Keratinocyte (primary cell): ENCODE results near the gene AOAH. TPM values are rescaled to one million over a fixed set of nuclear protein-coding genes. Genes with fewer than 3 reads are reported as not detected.

ENCODE experiments used
- DNase-seq: peaks from one replicate; pipeline ENCODE4 v3.0.0-alpha.2; 2011; ENCODE audit warnings: low read depth, missing footprints, low spot score
- FAIRE-seq: peaks from 2 replicates; lab custom pipeline; 2011; peaks lifted over from hg19 to GRCh38; lab: Jason Lieb, UNC
- H2AFZ ChIP-seq: 2 replicates; pipeline ENCODE4 v1.6.0; 2012; ENCODE audit warnings: low read length, control low read depth, inconsistent platforms; ENCODE audit not compliant: control insufficient read depth
- H3K27ac ChIP-seq: 2 replicates; pipeline ENCODE4 v1.5.1; 2011; ENCODE audit warnings: low read length; ENCODE audit not compliant: control insufficient read depth, insufficient read depth
- H3K27me3 ChIP-seq: 3 replicates; pipeline ENCODE4 v1.6.0; 2011; ENCODE audit warnings: low read length; ENCODE audit not compliant: control insufficient read depth, insufficient read depth; ENCODE audit errors: extremely low read depth
- H3K36me3 ChIP-seq, 2 experiments: 2 replicates in 1 of 2; 3 replicates in 1 of 2; pipeline ENCODE4 v1.5.1; 2011; ENCODE audit warnings: low read length in 2 of 2, mild to moderate bottlenecking in 1 of 2; ENCODE audit not compliant: control insufficient read depth in 2 of 2, insufficient read depth in 2 of 2; ENCODE audit errors: extremely low read depth in 1 of 2
- H3K4me1 ChIP-seq: 3 replicates; pipeline ENCODE4 v1.5.1; 2011; ENCODE audit warnings: low read length; ENCODE audit not compliant: control insufficient read depth, insufficient read depth; ENCODE audit errors: extremely low read depth
- H3K4me2 ChIP-seq: 3 replicates; pipeline ENCODE4 v1.6.0; 2011; ENCODE audit warnings: low read depth, low read length; ENCODE audit not compliant: control insufficient read depth, insufficient read depth; ENCODE audit errors: extremely low read depth
- H3K4me3 ChIP-seq, 3 experiments: fragments of 200-600 bp in 1 of 3; sonication (generic) in 1 of 3; 2 replicates in 2 of 3; 3 replicates in 1 of 3; pipeline ENCODE4 v1.5.1; 2011 to 2016; ENCODE audit warnings: low read length in 3 of 3, mild to moderate bottlenecking in 3 of 3, control low read depth in 2 of 3, inconsistent platforms in 1 of 3, low read depth in 1 of 3, mixed read lengths in 1 of 3, mixed run types in 1 of 3, moderate library complexity in 1 of 3; ENCODE audit not compliant: control insufficient read depth in 2 of 3, insufficient read depth in 2 of 3; ENCODE audit errors: extremely low read depth in 1 of 3
- H3K79me2 ChIP-seq: 2 replicates; pipeline ENCODE4 v1.6.0; 2012; ENCODE audit warnings: low read length; ENCODE audit not compliant: control insufficient read depth, insufficient read depth
- H3K9ac ChIP-seq: 3 replicates; pipeline ENCODE4 v1.6.0; 2011; ENCODE audit warnings: low read length; ENCODE audit not compliant: control insufficient read depth, insufficient read depth; ENCODE audit errors: extremely low read depth
- H3K9me1 ChIP-seq: 3 replicates; pipeline ENCODE4 v1.6.0; 2011; ENCODE audit warnings: low read length; ENCODE audit not compliant: control insufficient read depth, insufficient read depth; ENCODE audit errors: extremely low read depth
- H3K9me3 ChIP-seq: 2 replicates; pipeline ENCODE4 v1.5.1; 2012; ENCODE audit warnings: low read depth, low read length; ENCODE audit not compliant: control insufficient read depth
- H4K20me1 ChIP-seq: 3 replicates; pipeline ENCODE4 v1.6.0; 2011; ENCODE audit warnings: low read length; ENCODE audit not compliant: control insufficient read depth, insufficient read depth; ENCODE audit errors: extremely low read depth
- CTCF ChIP-seq, 3 experiments: IDR thresholded peaks in 1 of 3; conservative IDR thresholded peaks in 1 of 3; optimal IDR thresholded peaks in 1 of 3; 2 replicates in 2 of 3; 3 replicates in 1 of 3; pipeline versions ENCODE3 to v1.5.1; 2011; ENCODE audit warnings: low read length in 3 of 3, mild to moderate bottlenecking in 3 of 3, moderate library complexity in 2 of 3, control low read depth in 1 of 3, inconsistent platforms in 1 of 3; ENCODE audit not compliant: insufficient read depth in 2 of 3; ENCODE audit errors: extremely low read depth in 1 of 3
- EZH2 ChIP-seq: IDR thresholded peaks from one replicate; pipeline ENCODE4 v1.6.1; 2012; ENCODE audit warnings: inconsistent platforms, mild to moderate bottlenecking, low read length, moderate library complexity
- dilution Hi-C: fragments of 300-500 bp; cut with MboI; formaldehyde crosslinking; loops from one replicate; pipeline ENCODE4 v1.7.0; 2020; ENCODE audit warnings: low sequenced_read_pairs; ENCODE audit not compliant: extremely low pct_ligation_motif_present
- polyA plus RNA-seq, 5 experiments: library from polyadenylated mRNA; depleted of rRNA in 3 of 5; stranded (reverse) in 3 of 5; stranded (forward) in 1 of 5; unstranded in 1 of 5; fragments of >200 nt; gene quantifications; 1 replicate in 1 of 5; 2 replicates in 3 of 5; 3 replicates in 1 of 5; pipeline versions ENCODE4 v1.2.1 to v1.2.3, GENCODE V29; 2011 to 2012; ENCODE audit warnings: missing spikeins in 2 of 5, low read depth in 1 of 5, low replicate concordance in 1 of 5

AOAH gene
- polyA plus RNA-seq, 1 donor (not counting 4 experiments of a cell fraction or from before 2014, with no cell fraction given): 0.43 TPM

- TF ChIP-seq CTCF (optimal IDR thresholded peaks at IDR 0.05 in 1 of 3, IDR thresholded peaks at IDR 0.05 in 1 of 3, conservative IDR thresholded peaks at IDR 0.05 in 1 of 3; ENCODE audit: extremely low read depth in 1 of 3, insufficient read depth in 2 of 3, low read length in 3 of 3): no peak
- no peak for TF ChIP-seq EZH2
- no peaks in the 10 kb centered on the region for H3K9me1 ChIP-seq
- H3K27ac ChIP-seq: no peak overlapping the region
- DNase-seq (no peak), FAIRE-seq (no peak)
- dilution Hi-C loops: no loop called here
- no peak overlapping the region for H3K4me3 ChIP-seq
- H3K9ac ChIP-seq: no peak overlapping the region
- no peak overlapping the region for H2AFZ ChIP-seq
- no peak overlapping the region for H3K4me2 ChIP-seq
- no peaks in the 10 kb centered on the region for H3K27me3 ChIP-seq
- H4K20me1 ChIP-seq: no peaks in the 10 kb centered on the region
- no peaks in the 10 kb centered on the region for H3K4me1 ChIP-seq
- H3K9me3 ChIP-seq: no peaks in the 10 kb centered on the region
- no peaks in the 10 kb centered on the region for H3K36me3 ChIP-seq
- H3K79me2 ChIP-seq: no peaks in the 10 kb centered on the region
These were observed 702 bp upstream of the AOAH start for GRCh38 chr7:36724996-36725395.

GRCh38 chr7:36723291-36723690 is 1.0 kb downstream of the AOAH start:
- H3K79me2 ChIP-seq: no peaks in the 10 kb centered on the region
- H3K36me3 ChIP-seq: no peaks in the 10 kb centered on the region
- H3K27me3 ChIP-seq: no peaks in the 10 kb centered on the region
- TF ChIP-seq EZH2 (no peak), CTCF (optimal IDR thresholded peaks at IDR 0.05 in 1 of 3, IDR thresholded peaks at IDR 0.05 in 1 of 3, conservative IDR thresholded peaks at IDR 0.05 in 1 of 3; ENCODE audit: extremely low read depth in 1 of 3, insufficient read depth in 2 of 3, low read length in 3 of 3) (no peak)
- no peaks in the 10 kb centered on the region for H3K9me3 ChIP-seq
- no peaks in the 10 kb centered on the region for H3K4me1 ChIP-seq
- no peak overlapping the region for H2AFZ ChIP-seq
- H3K4me3 ChIP-seq: no peak overlapping the region
- no peaks in the 10 kb centered on the region for H3K9me1 ChIP-seq
- DNase-seq (no peak), FAIRE-seq (no peak)
- no peak overlapping the region for H3K4me2 ChIP-seq
- H3K27ac ChIP-seq: no peak overlapping the region
- no peaks in the 10 kb centered on the region for H4K20me1 ChIP-seq
- no peak overlapping the region for H3K9ac ChIP-seq
- dilution Hi-C loops: no loop called here
